Measurements from ENCODE around the gene CLASRP. TPM values are rescaled to one million over a fixed set of nuclear protein-coding genes. Genes with fewer than 3 reads are reported as not detected.

CLASRP gene
- total RNA-seq, 1 donor from 2014 or later, result 133 TPM

DNA sequence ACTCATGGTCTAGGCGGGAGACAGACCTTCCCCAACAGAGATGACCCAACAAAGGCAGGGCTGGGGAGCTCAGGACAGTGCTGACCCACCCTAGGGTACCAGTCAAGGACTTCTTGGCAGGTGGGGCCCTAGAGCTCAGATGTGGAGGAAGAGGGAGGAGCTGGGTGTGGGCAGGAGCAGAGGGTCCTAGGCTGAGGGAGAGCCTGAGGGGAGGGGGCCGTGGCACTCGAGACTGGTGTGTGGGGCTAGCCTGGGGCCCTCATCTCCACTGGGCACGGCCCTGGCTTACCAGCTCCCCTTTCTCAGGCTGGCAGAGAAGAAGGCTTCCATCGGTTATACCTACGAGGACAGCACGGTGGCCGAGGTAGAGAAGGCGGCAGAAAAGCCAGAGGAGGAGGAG is 18.6 kb downstream of the CLASRP start:
- no peak for DNase-seq (ENCODE audit: low spot score in 2 of 2, unreplicated experiment in 2 of 2)
- TF ChIP-seq, protein P1, sequence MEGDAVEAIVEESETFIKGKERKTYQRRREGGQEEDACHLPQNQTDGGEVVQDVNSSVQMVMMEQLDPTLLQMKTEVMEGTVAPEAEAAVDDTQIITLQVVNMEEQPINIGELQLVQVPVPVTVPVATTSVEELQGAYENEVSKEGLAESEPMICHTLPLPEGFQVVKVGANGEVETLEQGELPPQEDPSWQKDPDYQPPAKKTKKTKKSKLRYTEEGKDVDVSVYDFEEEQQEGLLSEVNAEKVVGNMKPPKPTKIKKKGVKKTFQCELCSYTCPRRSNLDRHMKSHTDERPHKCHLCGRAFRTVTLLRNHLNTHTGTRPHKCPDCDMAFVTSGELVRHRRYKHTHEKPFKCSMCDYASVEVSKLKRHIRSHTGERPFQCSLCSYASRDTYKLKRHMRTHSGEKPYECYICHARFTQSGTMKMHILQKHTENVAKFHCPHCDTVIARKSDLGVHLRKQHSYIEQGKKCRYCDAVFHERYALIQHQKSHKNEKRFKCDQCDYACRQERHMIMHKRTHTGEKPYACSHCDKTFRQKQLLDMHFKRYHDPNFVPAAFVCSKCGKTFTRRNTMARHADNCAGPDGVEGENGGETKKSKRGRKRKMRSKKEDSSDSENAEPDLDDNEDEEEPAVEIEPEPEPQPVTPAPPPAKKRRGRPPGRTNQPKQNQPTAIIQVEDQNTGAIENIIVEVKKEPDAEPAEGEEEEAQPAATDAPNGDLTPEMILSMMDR (IDR thresholded peaks at IDR 0.05; ENCODE audit: unreplicated experiment), result no peak
- Mint-ChIP-seq H3K4me1 (no peaks in the 10 kb centered on the region), H3K4me3 (no peak overlapping the region), H3K9me3 (no peaks in the 10 kb centered on the region), H3K27me3 (ENCODE audit: low read depth) (no peaks in the 10 kb centered on the region), H3K27ac (no peak overlapping the region), H3K36me3 (peaks cover 42% of the 10 kb centered on the region)

DNA sequence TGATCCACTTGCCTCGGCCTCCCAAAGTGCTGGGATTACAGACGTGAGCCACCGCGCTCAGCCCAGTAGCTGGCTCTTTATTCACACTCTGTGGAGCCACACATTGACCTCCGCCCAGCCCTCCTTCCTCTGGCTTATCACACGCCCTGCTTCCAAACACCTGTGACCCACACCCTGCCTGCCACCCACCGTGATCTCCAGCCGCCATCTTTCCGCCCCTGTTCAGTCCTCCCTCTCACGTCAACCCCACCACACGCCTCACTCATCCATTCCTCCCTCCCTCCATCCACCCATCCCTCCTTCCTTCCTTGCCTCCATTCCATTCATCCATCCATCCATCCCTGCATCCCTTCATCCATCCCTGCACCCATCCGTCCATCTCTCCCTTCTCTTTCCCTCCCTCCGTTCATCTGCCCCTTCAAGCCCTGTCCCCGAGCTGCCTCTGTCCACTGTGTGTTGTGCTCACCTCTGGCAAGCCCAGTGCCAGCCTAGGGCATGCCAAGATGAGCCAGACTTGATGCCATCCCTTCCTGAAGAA is 19.8 kb downstream of the CLASRP start:
- Mint-ChIP-seq H3K9me3 (no peaks in the 10 kb centered on the region), H3K4me1 (no peaks in the 10 kb centered on the region), H3K4me3 (no peak overlapping the region), H3K27ac (no peak overlapping the region), H3K36me3 (peaks cover 47% of the 10 kb centered on the region), H3K27me3 (ENCODE audit: low read depth) (no peaks in the 10 kb centered on the region)
- DNase-seq (ENCODE audit: low spot score in 2 of 2, unreplicated experiment in 2 of 2), result no peak
- TF ChIP-seq, protein P1 (IDR thresholded peaks at IDR 0.05; ENCODE audit: unreplicated experiment), result no peak

DNA sequence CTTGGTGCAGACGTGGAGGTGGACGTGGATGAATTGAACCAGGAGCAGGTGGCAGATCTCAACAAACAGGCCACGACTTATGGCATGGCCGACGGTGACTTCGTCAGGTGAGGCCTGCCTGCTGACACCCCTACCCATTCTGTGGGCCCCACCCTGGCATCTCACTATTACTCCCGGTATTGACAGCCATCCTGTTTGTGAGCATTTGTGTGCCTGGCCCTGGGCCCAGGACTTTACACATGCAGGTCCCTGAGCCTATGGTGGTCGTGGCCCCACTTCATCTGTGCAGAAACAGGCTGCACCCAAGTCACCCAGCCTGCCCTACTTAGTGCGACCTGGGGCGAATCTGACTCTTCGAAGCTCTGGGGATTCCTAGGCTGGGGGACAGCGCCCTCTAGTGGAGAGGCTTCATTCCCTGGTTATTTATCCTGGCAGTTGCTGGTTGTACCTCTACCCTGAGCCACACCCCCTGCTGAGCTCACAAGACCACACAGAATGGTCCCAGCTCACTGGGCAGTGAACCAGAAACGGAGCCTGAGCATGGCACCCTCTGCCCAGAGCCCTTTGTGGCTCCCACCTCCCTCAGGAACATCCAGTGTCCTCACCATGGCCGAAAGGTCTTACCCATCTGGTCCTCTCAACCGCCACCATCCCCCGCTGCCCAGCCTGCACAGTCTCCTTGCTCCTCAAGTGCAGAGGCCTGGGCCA is 20.6 kb downstream of the CLASRP start:
- H3K36me3 Mint-ChIP-seq, result peaks cover 43% of the 10 kb centered on the region
- TF ChIP-seq, protein P1 (IDR thresholded peaks at IDR 0.05; ENCODE audit: unreplicated experiment), result peak; percentile 92
- no peaks in the 10 kb centered on the region for H3K9me3 Mint-ChIP-seq
- no peaks in the 10 kb centered on the region for H3K4me1 Mint-ChIP-seq
- no peaks in the 10 kb centered on the region for H3K27me3 Mint-ChIP-seq (ENCODE audit: low read depth)
- H3K27ac Mint-ChIP-seq, result no peak overlapping the region
- peak; percentile 54 to 80 for DNase-seq (ENCODE audit: low spot score in 2 of 2, unreplicated experiment in 2 of 2)
- H3K4me3 Mint-ChIP-seq, result no peak overlapping the region

DNA sequence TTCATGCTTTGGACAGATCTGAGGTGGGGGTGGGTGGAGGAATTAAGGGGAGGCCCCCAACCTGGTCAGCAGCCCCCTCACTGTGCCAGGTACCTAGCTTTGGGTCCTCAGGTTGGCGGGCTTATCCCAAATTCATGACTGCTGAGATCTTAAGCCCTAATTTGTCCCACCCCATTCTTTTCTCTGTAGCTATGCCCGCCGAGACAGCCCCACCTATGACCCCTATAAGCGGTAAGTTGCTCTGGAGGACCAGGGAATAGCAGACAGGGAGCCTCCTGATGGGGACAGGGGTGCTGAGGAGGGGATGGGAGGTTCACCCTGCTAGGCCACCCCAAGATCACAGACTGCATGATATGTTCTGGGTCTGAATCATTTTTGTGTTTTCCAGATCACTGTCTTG is 23.1 kb downstream of the CLASRP start:
- Mint-ChIP-seq H3K36me3 (peaks cover 45% of the 10 kb centered on the region), H3K27ac (no peak overlapping the region), H3K4me3 (no peak overlapping the region), H3K4me1 (no peaks in the 10 kb centered on the region), H3K27me3 (ENCODE audit: low read depth) (no peaks in the 10 kb centered on the region), H3K9me3 (no peaks in the 10 kb centered on the region)
- no peak for DNase-seq (ENCODE audit: low spot score in 2 of 2, unreplicated experiment in 2 of 2)
- TF ChIP-seq, protein P1 (IDR thresholded peaks at IDR 0.05; ENCODE audit: unreplicated experiment), result no peak

DNA sequence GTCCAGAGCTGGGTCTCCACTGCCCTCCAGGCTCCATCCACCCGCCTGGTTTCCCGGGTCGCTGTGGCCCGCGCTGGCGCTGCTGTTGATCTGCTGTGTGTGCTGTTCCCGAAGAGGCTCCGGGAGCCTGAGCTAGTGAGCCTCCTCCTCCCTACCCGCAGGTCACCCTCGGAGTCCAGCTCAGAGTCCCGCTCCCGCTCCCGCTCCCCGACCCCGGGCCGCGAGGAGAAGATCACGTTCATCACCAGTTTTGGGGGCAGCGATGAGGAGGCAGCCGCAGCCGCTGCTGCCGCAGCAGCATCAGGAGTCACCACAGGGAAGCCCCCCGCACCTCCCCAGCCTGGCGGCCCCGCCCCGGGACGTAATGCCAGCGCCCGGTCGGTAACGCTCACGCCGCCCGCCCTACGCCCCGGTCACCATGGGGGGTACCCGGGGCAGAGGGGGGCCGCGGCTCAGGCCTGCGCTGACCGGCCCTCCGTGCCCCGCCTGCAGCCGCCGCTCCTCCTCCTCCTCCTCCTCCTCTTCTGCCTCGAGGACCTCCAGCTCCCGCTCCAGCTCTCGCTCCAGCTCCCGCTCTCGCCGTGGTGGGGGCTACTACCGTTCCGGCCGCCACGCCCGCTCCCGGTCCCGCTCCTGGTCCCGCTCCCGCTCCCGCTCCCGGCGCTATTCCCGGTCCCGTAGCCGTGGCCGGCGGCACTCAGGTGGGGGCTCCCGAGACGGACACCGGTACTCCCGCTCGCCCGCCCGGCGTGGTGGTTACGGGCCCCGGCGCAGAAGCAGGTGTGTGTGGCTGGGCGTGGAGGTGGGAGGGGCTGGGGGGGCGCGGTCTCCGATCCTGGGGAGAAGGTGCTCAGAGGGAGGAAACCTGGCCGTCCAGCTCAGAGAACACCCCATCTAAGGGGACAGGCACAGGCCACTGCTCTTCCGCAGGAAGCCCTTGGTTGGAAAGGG is 25.3 kb downstream of the CLASRP start:
- Mint-ChIP-seq H3K9me3 (no peaks in the 10 kb centered on the region), H3K4me3 (no peak overlapping the region), H3K27me3 (ENCODE audit: low read depth) (no peaks in the 10 kb centered on the region), H3K36me3 (peaks cover 34% of the 10 kb centered on the region), H3K27ac (no peak overlapping the region), H3K4me1 (no peaks in the 10 kb centered on the region)
- no peak for DNase-seq (ENCODE audit: low spot score in 2 of 2, unreplicated experiment in 2 of 2)
- TF ChIP-seq, protein P1 (IDR thresholded peaks at IDR 0.05; ENCODE audit: unreplicated experiment), result no peak

Data from mesothelial cell of epicardium (in vitro differentiated cells).